ENCODE measurements around the gene MUC3A. TPM values are rescaled to one million over a fixed set of nuclear protein-coding genes. Genes with fewer than 3 reads are reported as not detected.

MUC3A gene
- total and polyA plus RNA-seq, 2 of the 4 experiments (the other 2 are of a cell fraction), result 0.05 TPM; not detected in 1

DNA sequence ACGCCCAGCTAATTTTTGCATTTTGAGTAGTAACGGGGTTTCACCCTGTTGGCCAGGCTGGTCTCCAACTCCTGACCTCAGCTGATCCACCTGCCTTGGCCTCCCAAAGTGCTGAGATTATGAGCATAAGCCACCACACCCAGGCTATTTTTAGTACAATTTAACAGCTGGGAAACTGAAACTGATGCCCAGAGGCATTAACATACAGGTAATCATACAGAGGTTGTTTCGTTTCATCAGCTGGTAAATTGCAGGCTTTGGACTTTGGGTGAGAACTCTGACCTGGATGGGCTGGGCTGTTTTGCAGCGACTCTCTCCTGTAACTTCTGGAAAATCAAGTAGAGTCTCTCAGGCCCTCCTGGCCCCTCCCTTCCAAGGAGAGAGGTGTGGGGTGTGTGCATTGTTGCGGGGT lies 47.4 kb upstream of the MUC3A start:
- H2AK9ac ChIP-seq (replicated peaks; ENCODE audit: low read depth, low read length, poor library complexity), result no peak overlapping the region
- ATAC-seq (ENCODE audit: low read depth) (no peak), DNase-seq (no peak)
- H4K8ac ChIP-seq (ENCODE audit: low read depth in 2 of 2, low read length in 2 of 2), result no peak overlapping the region
- BruUV-seq (replicated peaks), result no TSS peak
- H2BK120ac ChIP-seq (ENCODE audit: low read depth, low read length), result no peak overlapping the region
- no peak overlapping the region for H3K14ac ChIP-seq (replicated peaks; ENCODE audit: low read depth, low read length)
- no peak overlapping the region for H3K4me2 ChIP-seq (ENCODE audit: low read depth, low read length)
- H3K23ac ChIP-seq (ENCODE audit: low read depth, low read length), result no peak overlapping the region
- H3K4me3 ChIP-seq (ENCODE audit: insufficient read depth, low read depth, low read length), result no peak overlapping the region
- in situ Hi-C loops (cut with MboI; ENCODE audit: low sequenced_read_pairs) (no loop called here), dilution Hi-C loops (cut with HindIII; ENCODE audit: low sequenced_read_pairs, unreplicated experiment) (no loop called here), intact Hi-C loops (cut with micrococcal nuclease) (no loop called here)
- no peaks in the 10 kb centered on the region for H4K20me1 ChIP-seq (ENCODE audit: insufficient read depth, low read length)
- no peak for TF ChIP-seq RFX5 (IDR thresholded peaks at IDR 0.05; ENCODE audit: low read depth, low read length)
- TF ChIP-seq, protein P1, sequence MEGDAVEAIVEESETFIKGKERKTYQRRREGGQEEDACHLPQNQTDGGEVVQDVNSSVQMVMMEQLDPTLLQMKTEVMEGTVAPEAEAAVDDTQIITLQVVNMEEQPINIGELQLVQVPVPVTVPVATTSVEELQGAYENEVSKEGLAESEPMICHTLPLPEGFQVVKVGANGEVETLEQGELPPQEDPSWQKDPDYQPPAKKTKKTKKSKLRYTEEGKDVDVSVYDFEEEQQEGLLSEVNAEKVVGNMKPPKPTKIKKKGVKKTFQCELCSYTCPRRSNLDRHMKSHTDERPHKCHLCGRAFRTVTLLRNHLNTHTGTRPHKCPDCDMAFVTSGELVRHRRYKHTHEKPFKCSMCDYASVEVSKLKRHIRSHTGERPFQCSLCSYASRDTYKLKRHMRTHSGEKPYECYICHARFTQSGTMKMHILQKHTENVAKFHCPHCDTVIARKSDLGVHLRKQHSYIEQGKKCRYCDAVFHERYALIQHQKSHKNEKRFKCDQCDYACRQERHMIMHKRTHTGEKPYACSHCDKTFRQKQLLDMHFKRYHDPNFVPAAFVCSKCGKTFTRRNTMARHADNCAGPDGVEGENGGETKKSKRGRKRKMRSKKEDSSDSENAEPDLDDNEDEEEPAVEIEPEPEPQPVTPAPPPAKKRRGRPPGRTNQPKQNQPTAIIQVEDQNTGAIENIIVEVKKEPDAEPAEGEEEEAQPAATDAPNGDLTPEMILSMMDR (conservative IDR thresholded peaks at IDR 0.05; ENCODE audit: low read depth, low read length), result no peak
- TF ChIP-seq, protein P2, sequence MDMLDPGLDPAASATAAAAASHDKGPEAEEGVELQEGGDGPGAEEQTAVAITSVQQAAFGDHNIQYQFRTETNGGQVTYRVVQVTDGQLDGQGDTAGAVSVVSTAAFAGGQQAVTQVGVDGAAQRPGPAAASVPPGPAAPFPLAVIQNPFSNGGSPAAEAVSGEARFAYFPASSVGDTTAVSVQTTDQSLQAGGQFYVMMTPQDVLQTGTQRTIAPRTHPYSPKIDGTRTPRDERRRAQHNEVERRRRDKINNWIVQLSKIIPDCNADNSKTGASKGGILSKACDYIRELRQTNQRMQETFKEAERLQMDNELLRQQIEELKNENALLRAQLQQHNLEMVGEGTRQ (IDR thresholded peaks at IDR 0.05; ENCODE audit: low read depth, low read length), result no peak
- TF ChIP-seq MAFK (IDR thresholded peaks at IDR 0.05; ENCODE audit: low read depth, low read length), result no peak
- TF ChIP-seq RAD21 (IDR thresholded peaks at IDR 0.05; ENCODE audit: low read length), result no peak
- no peak for TF ChIP-seq CEBPB (IDR thresholded peaks at IDR 0.05; ENCODE audit: low read depth, low read length)
- no peak for TF ChIP-seq SMC3 (IDR thresholded peaks at IDR 0.05; ENCODE audit: low read depth, low read length)
- TF ChIP-seq POLR2A (IDR thresholded peaks at IDR 0.05; ENCODE audit: low read depth, low read length), result no peak
- no peak for TF ChIP-seq BHLHE40 (IDR thresholded peaks at IDR 0.05; ENCODE audit: low read depth, low read length)
- no peak for TF ChIP-seq RCOR1 (IDR thresholded peaks at IDR 0.05; ENCODE audit: insufficient replicate concordance, low read length)
- TF ChIP-seq NFE2L2 (IDR thresholded peaks at IDR 0.05; ENCODE audit: low read depth, low read length), result no peak
- TF ChIP-seq, protein P3, sequence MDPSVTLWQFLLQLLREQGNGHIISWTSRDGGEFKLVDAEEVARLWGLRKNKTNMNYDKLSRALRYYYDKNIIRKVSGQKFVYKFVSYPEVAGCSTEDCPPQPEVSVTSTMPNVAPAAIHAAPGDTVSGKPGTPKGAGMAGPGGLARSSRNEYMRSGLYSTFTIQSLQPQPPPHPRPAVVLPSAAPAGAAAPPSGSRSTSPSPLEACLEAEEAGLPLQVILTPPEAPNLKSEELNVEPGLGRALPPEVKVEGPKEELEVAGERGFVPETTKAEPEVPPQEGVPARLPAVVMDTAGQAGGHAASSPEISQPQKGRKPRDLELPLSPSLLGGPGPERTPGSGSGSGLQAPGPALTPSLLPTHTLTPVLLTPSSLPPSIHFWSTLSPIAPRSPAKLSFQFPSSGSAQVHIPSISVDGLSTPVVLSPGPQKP (IDR thresholded peaks at IDR 0.05; ENCODE audit: borderline replicate concordance, low read depth, low read length), result no peak
- TF ChIP-seq MAZ (IDR thresholded peaks at IDR 0.05; ENCODE audit: borderline replicate concordance, low read depth, low read length), result no peak
- no peak for TF ChIP-seq CHD1 (IDR thresholded peaks at IDR 0.05; ENCODE audit: low read depth, low read length)
- TF ChIP-seq MXI1 (IDR thresholded peaks at IDR 0.05; ENCODE audit: borderline replicate concordance, low read depth, low read length), result no peak
- no peak overlapping the region for H3K9ac ChIP-seq (ENCODE audit: low read depth, low read length)
- CTCF ChIA-PET, result no interaction called here
- H3K4ac ChIP-seq (ENCODE audit: low read depth, low read length), result no peak overlapping the region
- H3K4me1 ChIP-seq (ENCODE audit: control insufficient read depth, insufficient read depth, low read length), result no peaks in the 10 kb centered on the region
- H3K27ac ChIP-seq (ENCODE audit: insufficient read depth, low read length), result no peak overlapping the region
- H2BK5ac ChIP-seq (ENCODE audit: low read depth, low read length, poor library complexity, severe bottlenecking), result no peak overlapping the region
- H2BK20ac ChIP-seq (ENCODE audit: low read depth, low read length), result no peak overlapping the region
- POLR2A ChIA-PET (ENCODE audit: unreplicated experiment), result no interaction called here
- H3K27me3 ChIP-seq (ENCODE audit: control insufficient read depth, insufficient read depth, low read length), result peaks cover 26% of the 10 kb centered on the region
- no peak overlapping the region for H4K5ac ChIP-seq (ENCODE audit: low read depth, low read length)
- no peak overlapping the region for H4K91ac ChIP-seq (ENCODE audit: insufficient read depth, low read depth, low read length)
- no peak overlapping the region for H2BK15ac ChIP-seq (ENCODE audit: low read depth, low read length)
- no peak overlapping the region for H2AK5ac ChIP-seq (ENCODE audit: low read depth, low read length)
- no peak overlapping the region for H2AFZ ChIP-seq (replicated peaks; ENCODE audit: low read length, poor library complexity)
- WGBS, 2 experiments (ENCODE audit: extremely low coverage in 2 of 2, insufficient read length in 1 of 2), result 100% methylated on average over 1 of the region's 5 CpGs; no CpG with 5 or more reads in 1 of the 2 experiments
- H3K9me3 ChIP-seq (ENCODE audit: control insufficient read depth, insufficient read depth, low read length), result peaks cover 3% of the 10 kb centered on the region; the same call in 1 of the 2 replicates
- no peaks in the 10 kb centered on the region for H3K9me1 ChIP-seq (ENCODE audit: insufficient read depth, low read length)
- H3K56ac ChIP-seq (ENCODE audit: extremely low read depth, insufficient read depth, low read length), result no peak overlapping the region
- H3K36me3 ChIP-seq (ENCODE audit: control insufficient read depth, insufficient read depth, low read length), result no peaks in the 10 kb centered on the region
- H3K18ac ChIP-seq (ENCODE audit: low read depth, low read length), result no peak overlapping the region
- H3K79me1 ChIP-seq (ENCODE audit: low read depth in 1 of 2, low read length in 2 of 2), result no peaks in the 10 kb centered on the region
